Activated CD4-positive, alpha-beta T cell treated with anti-CD3 and anti-CD28 coated beads for 1 hour (primary cell): ENCODE measurements around the gene FLNC.
A peak's percentile ranks its signal among the peaks of the same experiment; 100 is the strongest.

Experiments used
- DNase-seq: peaks from one replicate; pipeline ENCODE4 v3.0.0-alpha.2; 2020

The FLNC gene

GRCh38 chr7:128830231-128831177 lies at the start of gene FLNC:
FLNC (plus strand) TSS chr7:128830406; CDS start chr7:128830638, 232 bp downstream.
- DNase-seq, result no peak

GRCh38 chr7:128781126-128781525 lies 49.1 kb upstream of the FLNC start:
- no peak for DNase-seq

- DNase-seq, result no peak
Measured at GRCh38 chr7:128781851-128782250, 48.4 kb upstream of the FLNC start.

- DNase-seq, result no peak
Measured at GRCh38 chr7:128783143-128783861, 46.9 kb upstream of the FLNC start.

GRCh38 chr7:128785738-128786137 lies 44.5 kb upstream of the FLNC start:
- DNase-seq, result no peak

GRCh38 chr7:128788446-128789412 lies 41.5 kb upstream of the FLNC start:
- no peak for DNase-seq

GRCh38 chr7:128790315-128791041 lies 39.7 kb upstream of the FLNC start:
- DNase-seq, result no peak

GRCh38 chr7:128791121-128791971 lies 38.9 kb upstream of the FLNC start, which contains the start of gene CCDC136:
CCDC136 (plus strand) TSS chr7:128791968; CDS start chr7:128792412, 444 bp downstream.
- DNase-seq, result peak; percentile 61

GRCh38 chr7:128791972-128792327 lies 38.3 kb upstream of the FLNC start:
- DNase-seq, result no peak

- DNase-seq, result no peak
Measured at GRCh38 chr7:128792471-128793180, 37.6 kb upstream of the FLNC start.

GRCh38 chr7:128793181-128793547 lies 37.0 kb upstream of the FLNC start:
- no peak for DNase-seq

- DNase-seq, result no peak
Measured at GRCh38 chr7:128794020-128794419, 36.2 kb upstream of the FLNC start.

GRCh38 chr7:128794436-128794835 lies 35.8 kb upstream of the FLNC start:
- DNase-seq, result no peak

GRCh38 chr7:128795129-128795528 lies 35.1 kb upstream of the FLNC start:
- no peak for DNase-seq

- no peak for DNase-seq
Measured at GRCh38 chr7:128796327-128796726, 33.9 kb upstream of the FLNC start.

GRCh38 chr7:128799451-128799850 lies 30.8 kb upstream of the FLNC start:
- DNase-seq, result no peak

- DNase-seq, result no peak
Measured at GRCh38 chr7:128800567-128800966, 29.6 kb upstream of the FLNC start.

- DNase-seq, result no peak
Measured at GRCh38 chr7:128801003-128801402, 29.2 kb upstream of the FLNC start.

- DNase-seq, result no peak
Measured at GRCh38 chr7:128801667-128802418, 28.4 kb upstream of the FLNC start.

- no peak for DNase-seq
Measured at GRCh38 chr7:128804484-128804883, 25.7 kb upstream of the FLNC start.
